GM18499 (cell line): Measurements from ENCODE around the gene KDM2A.
"Not testable (repeated sequence)": the region's sequence is repeated elsewhere in the genome, so short reads cannot be mapped to it uniquely, and the experiment has no call there.

Experiments
- ATAC-seq: cut with Tn5 transposase; IDR thresholded peaks from one replicate; pipeline ENCODE4 v1.9.1; 2021; ENCODE audit warnings: moderate number of reproducible peaks; ENCODE audit not compliant: insufficient read depth, unreplicated experiment

Gene KDM2A

GRCh38 chr11:67163006-67163405, 43.9 kb downstream of the KDM2A start:
- ATAC-seq: no peak

GRCh38 chr11:67165623-67166022, 46.6 kb downstream of the KDM2A start:
- no peak for ATAC-seq

DNA sequence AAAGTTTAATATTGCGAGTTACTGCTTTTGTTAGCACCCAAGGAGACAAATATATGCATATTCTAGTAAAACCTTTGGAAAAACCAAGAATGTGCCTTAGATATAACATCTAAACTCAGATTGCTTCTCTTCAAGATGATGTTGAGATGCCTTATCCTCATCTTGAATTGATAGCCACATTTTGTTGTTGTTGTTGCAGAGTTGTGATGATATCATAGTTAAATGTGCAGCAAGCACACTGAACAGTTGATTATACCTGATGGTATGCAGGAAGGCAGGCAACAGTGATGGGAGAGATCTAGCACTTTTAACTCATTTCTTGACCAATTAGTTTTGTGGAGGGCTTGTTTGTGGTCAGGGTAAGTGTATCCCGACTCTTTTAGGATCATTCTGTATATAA, 48.0 kb downstream of the KDM2A start:
- ATAC-seq: no peak

- no peak for ATAC-seq
Measured at GRCh38 chr11:67167719-67168118, 48.7 kb downstream of the KDM2A start.

- not testable (repeated sequence) for ATAC-seq
Measured at GRCh38 chr11:67168911-67169310, 49.8 kb downstream of the KDM2A start.

DNA sequence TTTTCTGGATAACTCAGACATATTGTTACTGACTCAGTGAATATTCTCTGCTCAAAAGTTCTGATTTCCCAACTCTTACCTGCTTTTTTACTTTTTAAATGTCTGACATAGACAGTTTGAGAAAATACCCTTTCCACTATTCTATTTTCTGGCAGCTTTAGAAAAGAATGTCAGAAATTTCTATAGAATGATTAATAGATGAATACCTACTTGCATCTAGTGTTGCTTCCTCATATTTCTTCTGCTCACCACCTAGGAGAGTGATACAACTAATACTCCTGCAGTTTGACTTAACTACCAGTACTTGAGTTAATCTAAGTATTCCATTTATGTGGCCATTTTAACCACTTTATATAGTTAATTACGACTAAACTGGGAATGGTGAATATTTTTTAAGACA, 55.2 kb downstream of the KDM2A start:
- ATAC-seq: no peak

GRCh38 chr11:67177399-67178281, 58.6 kb downstream of the KDM2A start:
- ATAC-seq: no peak

DNA sequence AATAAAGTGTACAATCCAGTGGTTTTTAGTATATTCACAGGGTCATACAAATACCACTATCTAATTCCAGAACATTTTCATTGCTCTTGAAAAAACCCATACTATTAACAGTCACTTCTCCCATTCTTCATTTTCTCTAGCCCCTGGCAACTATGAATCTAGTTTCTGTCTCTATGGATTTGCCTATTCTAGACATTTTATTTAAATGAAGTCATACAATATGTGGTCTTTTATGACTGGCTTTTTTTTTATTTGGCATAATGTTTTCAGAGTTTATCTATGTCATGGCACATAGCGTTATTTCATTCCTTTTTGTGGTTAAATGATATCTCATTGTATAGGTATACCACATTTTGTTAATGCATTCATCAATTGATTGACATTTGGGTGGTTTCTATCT, 59.4 kb downstream of the KDM2A start:
- no peak for ATAC-seq

DNA sequence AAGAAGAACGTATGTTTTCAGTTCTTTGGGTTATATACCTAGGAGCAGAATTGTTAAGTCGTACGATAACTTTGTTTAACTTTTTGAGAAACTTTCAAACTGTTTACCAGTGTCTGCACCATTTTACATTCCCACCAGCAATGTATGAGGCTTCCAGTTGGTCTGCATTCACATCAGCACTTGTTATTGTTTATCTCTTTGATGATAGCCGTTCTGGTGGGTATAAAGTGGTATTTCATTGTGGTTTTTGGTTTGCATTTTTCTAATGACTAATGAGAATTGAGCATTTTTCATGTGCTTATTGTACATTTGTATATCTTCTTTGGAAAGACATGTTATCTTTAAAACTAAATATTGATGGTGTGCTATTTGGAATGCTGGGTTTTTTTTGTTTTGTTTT, 59.8 kb downstream of the KDM2A start:
- no peak for ATAC-seq

- no peak for ATAC-seq
Measured at GRCh38 chr11:67179892-67180490, 60.9 kb downstream of the KDM2A start.

- no peak for ATAC-seq
Measured at GRCh38 chr11:67194096-67194495, 75.0 kb downstream of the KDM2A start.

DNA sequence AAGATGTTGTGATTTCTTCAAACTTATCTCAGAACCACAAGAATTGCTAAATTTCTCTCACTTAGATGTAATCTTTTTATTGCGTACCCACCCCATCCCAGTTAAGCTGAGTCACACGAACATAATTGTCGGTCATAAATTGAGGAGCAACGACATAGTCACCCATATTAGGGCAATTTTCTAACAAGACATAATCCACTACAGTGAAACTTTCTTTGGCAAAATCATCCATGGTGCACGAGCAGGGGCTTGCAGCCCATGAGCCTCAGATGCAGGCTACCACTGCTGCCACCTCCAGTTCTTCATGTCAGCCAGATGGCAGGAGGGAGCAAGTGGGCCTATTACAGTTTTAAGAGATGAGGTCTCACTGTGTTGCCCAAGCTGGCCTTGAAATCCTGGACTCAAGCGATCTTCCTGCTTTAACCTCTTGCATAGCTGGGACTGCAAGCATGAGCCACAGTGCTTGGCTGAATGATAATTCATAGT, 77.0 kb downstream of the KDM2A start:
- ATAC-seq: no peak

DNA sequence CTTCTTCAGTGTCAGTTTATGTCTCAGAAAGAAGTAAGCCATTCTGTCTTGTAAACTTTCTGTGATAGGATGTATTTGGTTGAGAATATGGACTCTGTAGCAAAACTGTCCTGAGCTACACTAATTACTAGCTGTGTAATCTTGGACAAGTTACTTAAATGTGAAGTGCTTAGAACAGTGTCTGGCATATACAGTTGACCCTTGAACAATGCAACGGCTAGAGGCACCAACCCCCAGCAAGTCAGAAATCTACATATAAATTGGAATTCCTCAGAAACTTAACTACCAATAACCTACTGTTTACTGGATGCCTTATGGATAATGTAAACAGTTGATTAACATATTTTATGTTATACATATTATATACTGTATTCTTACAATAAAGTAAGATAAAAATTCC, 78.5 kb downstream of the KDM2A start:
- ATAC-seq: no peak

GRCh38 chr11:67198781-67199180, 79.7 kb downstream of the KDM2A start:
- not testable (repeated sequence) for ATAC-seq

DNA sequence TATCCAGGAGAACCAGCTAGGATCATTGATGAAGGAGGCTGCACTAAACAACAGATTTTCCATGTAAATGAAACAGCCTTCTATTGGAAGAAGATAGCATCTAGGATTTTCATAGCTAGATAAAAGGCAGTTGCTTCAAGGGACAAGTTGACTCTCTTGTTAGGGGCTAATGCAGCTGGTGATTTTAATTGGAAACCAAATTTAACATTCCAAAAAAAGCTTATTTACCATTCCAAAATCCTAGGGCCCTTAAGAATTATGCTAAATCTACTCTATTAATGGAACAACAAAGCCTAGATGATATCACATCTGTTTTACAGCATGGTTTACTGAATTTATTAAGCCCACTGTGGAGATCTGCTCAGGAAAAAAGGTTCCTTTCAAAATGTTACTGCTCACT, 80.7 kb downstream of the KDM2A start:
- ATAC-seq: no peak

DNA sequence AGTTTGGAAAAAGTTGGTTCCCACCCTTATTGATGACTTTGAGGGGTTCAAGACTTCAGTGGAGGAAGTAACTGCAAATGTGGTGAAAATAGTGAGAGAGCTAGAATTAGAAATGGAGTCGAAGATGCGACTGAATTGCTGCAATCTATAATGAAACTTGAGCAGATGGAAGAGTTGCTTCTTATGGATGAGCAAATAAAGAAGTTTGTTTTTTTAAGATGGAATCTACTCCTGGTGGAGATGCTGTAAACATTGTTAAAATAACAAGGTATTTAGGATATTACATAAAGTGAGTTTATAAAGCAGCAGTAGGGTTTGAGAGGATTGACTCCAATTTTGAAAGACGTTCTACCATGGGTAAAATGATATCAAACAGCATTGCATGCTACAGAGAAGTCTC, 83.0 kb downstream of the KDM2A start:
- ATAC-seq: no peak

GRCh38 chr11:67204822-67205221, 85.8 kb downstream of the KDM2A start:
- no peak for ATAC-seq

- ATAC-seq: not testable (repeated sequence)
Measured at GRCh38 chr11:67209222-67209621, 90.2 kb downstream of the KDM2A start.

DNA sequence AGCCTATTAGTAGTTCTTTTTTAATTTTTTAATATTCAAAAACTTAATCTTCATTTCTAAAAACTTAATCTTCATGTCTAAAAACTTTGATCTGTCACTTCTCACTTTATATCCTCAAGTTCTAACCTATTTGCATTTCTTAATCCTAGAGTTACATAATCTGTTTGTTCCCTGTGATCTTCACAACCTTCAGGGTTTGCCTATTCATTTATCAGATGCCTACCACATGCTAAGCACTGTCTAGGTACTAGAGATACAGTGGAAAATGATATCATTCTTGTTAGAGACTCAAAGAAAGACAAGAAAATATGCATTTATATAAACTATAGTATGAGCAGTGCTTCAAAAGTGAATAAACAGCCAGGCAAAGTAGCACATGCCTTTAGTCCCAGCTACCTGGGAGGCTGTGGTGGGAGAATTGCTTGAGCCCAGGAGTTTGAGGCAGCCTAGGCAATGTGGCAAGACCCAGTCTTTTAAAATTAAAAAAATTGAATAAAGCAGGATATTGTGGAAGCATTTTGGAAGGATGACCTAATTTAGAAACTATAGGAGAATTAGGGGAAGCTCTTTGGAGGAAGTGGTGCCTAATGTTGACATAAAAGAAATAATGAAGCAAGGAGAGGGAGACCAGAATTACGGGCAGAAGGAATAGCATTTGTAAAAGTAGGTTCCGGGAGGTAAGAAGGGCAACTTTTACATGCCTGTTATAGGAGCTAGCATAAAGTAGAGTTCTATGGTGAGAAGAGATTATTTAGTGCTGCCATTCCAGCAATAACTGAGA, 92.8 kb downstream of the KDM2A start:
- no peak for ATAC-seq

- no peak for ATAC-seq
Measured at GRCh38 chr11:67213178-67213621, 94.1 kb downstream of the KDM2A start.

DNA sequence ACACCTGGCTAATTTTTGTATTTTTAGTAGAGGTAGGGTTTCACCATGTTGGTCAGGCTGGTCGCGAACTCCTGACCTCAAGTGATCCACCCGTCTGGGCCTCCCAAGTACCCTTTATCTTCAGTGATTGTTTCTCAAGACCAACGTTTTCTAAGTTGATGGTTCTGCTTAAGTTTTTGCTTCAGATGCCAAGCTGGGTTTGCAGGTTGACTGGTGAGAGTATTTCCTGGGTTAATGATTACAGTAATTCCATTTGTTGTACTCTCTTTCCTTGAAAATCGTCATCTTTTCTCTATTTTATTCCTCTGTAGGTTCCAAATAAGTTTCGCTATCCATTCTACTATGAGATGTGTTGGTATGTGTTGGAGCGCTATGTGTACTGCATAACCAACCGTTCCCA, 108.7 kb downstream of the KDM2A start:
- ATAC-seq: no peak
